CD4-positive, CD25-positive, alpha-beta regulatory T cell (primary cell): ENCODE measurements around the gene LRTM1. TPM values are rescaled to one million over a fixed set of nuclear protein-coding genes. Genes with fewer than 3 reads are reported as not detected.

Source experiments
- ATAC-seq, 2 donors: fragments of 150-1000 bp; cut with Tn5 transposase; one replicate each; pipeline ENCODE4 v1.10.0; 2021; ENCODE audit warnings: low read depth in 2 of 2, moderate number of reproducible peaks in 2 of 2, moderate library complexity in 1 of 2
- DNase-seq, 3 donors: peaks; one replicate each; pipeline versions ENCODE4 v3.0.0 to v3.0.0-alpha.2; 2012 to 2022; ENCODE audit warnings: mixed read lengths in 1 of 3
- H3K27ac ChIP-seq: one replicate; pipeline ENCODE4 v1.7.0; 2013; ENCODE audit warnings: mild to moderate bottlenecking, low read length; ENCODE audit not compliant: insufficient read depth, poor library complexity, severe bottlenecking
- H3K27me3 ChIP-seq: one replicate; pipeline ENCODE4 v1.7.0; 2013; ENCODE audit warnings: low read length; ENCODE audit not compliant: control insufficient read depth, insufficient read depth
- H3K36me3 ChIP-seq: one replicate; pipeline ENCODE4 v1.7.0; 2013; ENCODE audit warnings: mild to moderate bottlenecking, low read length, moderate library complexity; ENCODE audit not compliant: control insufficient read depth, insufficient read depth
- H3K4me1 ChIP-seq: 2 replicates; pipeline ENCODE4 v1.7.0; 2013; ENCODE audit warnings: mild to moderate bottlenecking, low read length; ENCODE audit not compliant: insufficient read depth, control insufficient read depth, poor library complexity, severe bottlenecking
- H3K4me3 ChIP-seq: one replicate; pipeline ENCODE4 v1.7.0; 2013; ENCODE audit warnings: low read depth, mild to moderate bottlenecking, low read length, moderate library complexity
- H3K9me3 ChIP-seq, 2 experiments: 1 replicate in 1 of 2; 2 replicates in 1 of 2; pipeline ENCODE4 v1.7.0; 2013; ENCODE audit warnings: low read length in 2 of 2, mild to moderate bottlenecking in 1 of 2, moderate library complexity in 1 of 2; ENCODE audit not compliant: control insufficient read depth in 2 of 2
- H3K27ac Mint-ChIP-seq, 3 donors: one replicate each; pipeline ENCODE4 v1.8.0; 2020 to 2022; ENCODE audit warnings: mild to moderate bottlenecking in 3 of 3, mixed read lengths in 3 of 3, moderate library complexity in 2 of 3
- H3K27me3 Mint-ChIP-seq: one replicate; pipeline ENCODE4 v1.8.0; 2022; ENCODE audit warnings: mild to moderate bottlenecking, mixed read lengths
- H3K36me3 Mint-ChIP-seq: one replicate; pipeline ENCODE4 v1.8.0; 2020; ENCODE audit warnings: mixed read lengths
- H3K4me1 Mint-ChIP-seq, 4 donors: one replicate each; pipeline ENCODE4 v1.8.0; 2020 to 2022; ENCODE audit warnings: mixed read lengths in 4 of 4, mild to moderate bottlenecking in 1 of 4
- H3K4me3 Mint-ChIP-seq, 4 donors: one replicate each; pipeline ENCODE4 v1.8.0; 2020 to 2022; ENCODE audit warnings: mild to moderate bottlenecking in 4 of 4, mixed read lengths in 4 of 4, moderate library complexity in 3 of 4
- H3K9me3 Mint-ChIP-seq, 7 donors: one replicate each; pipeline ENCODE4 v1.8.0; 2020 to 2022; ENCODE audit warnings: mixed read lengths in 7 of 7, mild to moderate bottlenecking in 3 of 7, moderate library complexity in 2 of 7
- polyA plus RNA-seq, 4 donors: library from polyadenylated mRNA; unstranded; fragments of 300-500 nt; fragmentation: Illumina TruSeq; gene quantifications; one replicate each; pipeline ENCODE4 v1.2.3, GENCODE V29; 2021
- total RNA-seq: library from RNA; stranded (reverse); gene quantifications from one replicate; pipeline ENCODE4 v1.2.3, GENCODE V29; 2022

The LRTM1 gene
- total RNA-seq (not detected), polyA plus RNA-seq (not detected)

DNA sequence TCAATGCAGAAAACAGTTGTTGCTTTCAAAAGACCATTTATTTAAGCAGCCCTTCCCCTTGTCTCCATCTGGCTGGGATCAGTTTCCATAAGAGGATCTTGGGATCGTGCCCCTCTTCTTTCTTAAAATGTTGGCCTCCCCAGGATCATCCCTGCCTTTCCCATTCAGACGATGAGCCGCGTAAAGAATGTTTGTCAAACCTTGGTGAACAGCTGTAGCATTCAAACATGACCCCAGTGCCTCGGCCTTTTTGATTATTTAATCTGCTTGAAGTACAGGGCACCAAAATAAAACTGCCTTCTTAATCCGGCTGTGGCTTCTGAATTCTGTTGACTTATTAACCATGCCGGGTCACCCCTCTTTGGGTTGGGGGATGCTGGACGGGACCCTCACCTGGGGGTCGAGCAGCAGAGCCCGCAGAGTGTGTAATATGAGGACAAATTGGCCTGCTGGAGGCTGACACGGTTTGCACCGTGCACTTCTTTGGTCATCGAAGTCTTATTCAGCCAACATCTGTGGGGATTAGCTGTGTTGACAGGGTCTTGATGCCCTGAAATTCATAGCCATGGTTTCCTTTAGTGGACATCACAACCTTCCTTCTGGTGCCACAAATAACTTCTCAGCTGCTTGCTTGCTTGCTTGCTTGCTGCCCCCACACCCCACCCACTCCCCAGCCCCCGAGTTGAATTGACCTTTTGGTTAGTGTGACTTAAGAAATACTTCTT, at the start of gene LRTM1:
TSS of gene LRTM1 (minus strand) at position 14 of the 725 bp plus-strand sequence. CDS start 148 bp downstream, outside the sequence.
- Histone ChIP-seq H3K27me3 (no peaks in the 10 kb centered on the region), H3K27ac (no peak within 1 kb of the TSS), H3K4me3 (no peak within 1 kb of the TSS), H3K36me3 (no peaks in the 10 kb centered on the region), H3K9me3 (no peaks in the 10 kb centered on the region), H3K4me1 (no peaks in the 10 kb centered on the region)
- no peak for DNase-seq
- no peak within 1 kb of the TSS for H3K27ac Mint-ChIP-seq
- ATAC-seq, result no peak
- no peaks in the 10 kb centered on the region for H3K4me1 Mint-ChIP-seq
- H3K36me3 Mint-ChIP-seq, result no peaks in the 10 kb centered on the region
- no peaks in the 10 kb centered on the region for H3K27me3 Mint-ChIP-seq
- no peak within 1 kb of the TSS for H3K4me3 Mint-ChIP-seq
- peaks cover 0 to 5% (median 3%) of the 10 kb centered on the region in 7 donors for H3K9me3 Mint-ChIP-seq

DNA sequence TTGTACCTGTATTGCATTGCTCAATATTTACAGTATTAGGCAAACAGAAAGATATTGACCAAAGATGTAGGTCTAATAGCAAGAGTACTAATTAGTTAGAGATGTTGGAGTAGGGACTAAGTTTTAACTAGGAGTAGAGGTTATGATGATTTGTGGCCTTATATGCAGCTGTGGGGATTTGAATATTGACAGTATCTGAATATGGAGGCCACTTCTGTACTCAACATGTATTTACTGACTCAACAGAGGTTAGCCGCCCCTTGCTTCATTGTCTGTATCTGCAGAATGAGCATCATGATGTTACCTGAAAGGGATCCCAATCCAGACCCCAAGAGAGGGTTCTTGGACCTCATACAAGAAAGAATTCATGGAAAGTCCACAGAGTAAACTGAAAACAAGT, 49.6 kb upstream of the LRTM1 start:
- Histone ChIP-seq H3K27me3 (no peaks in the 10 kb centered on the region), H3K9me3 (no peaks in the 10 kb centered on the region), H3K36me3 (no peaks in the 10 kb centered on the region), H3K27ac (no peak overlapping the region), H3K4me3 (no peak overlapping the region), H3K4me1 (no peaks in the 10 kb centered on the region)
- ATAC-seq (no peak), DNase-seq (no peak)
- Mint-ChIP-seq H3K27me3 (no peaks in the 10 kb centered on the region), H3K36me3 (no peaks in the 10 kb centered on the region), H3K9me3 (peaks cover 0 to 3% (median 0%) of the 10 kb centered on the region in 7 donors), H3K4me3 (no peak overlapping the region), H3K4me1 (no peaks in the 10 kb centered on the region), H3K27ac (peak overlapping the region in 1 of 3 donors; percentile 48)

DNA sequence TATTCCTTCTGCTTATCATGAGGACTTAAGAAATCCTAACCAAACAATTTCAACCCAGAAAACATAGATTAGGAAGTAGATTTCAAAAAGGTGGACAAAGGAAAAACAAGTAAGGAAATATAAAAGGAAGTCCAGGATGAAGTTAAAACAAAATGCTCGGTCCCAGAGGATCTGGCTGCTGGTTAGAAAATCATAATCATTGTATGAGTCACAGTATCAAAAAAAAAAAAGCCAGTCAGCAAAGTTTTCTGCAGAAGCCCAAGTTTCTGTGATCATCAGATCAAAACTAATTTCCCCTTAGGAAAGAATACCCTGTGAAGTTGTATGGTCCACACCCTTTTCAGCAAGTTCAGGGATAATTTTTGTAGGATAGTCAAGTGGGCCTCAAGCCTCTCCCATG, 43.0 kb upstream of the LRTM1 start:
- Mint-ChIP-seq H3K36me3 (no peaks in the 10 kb centered on the region), H3K4me3 (no peak overlapping the region), H3K4me1 (no peaks in the 10 kb centered on the region), H3K27me3 (no peaks in the 10 kb centered on the region), H3K27ac (no peak overlapping the region), H3K9me3 (peaks cover 0 to 2% (median 0%) of the 10 kb centered on the region in 7 donors)
- no peak overlapping the region for H3K4me3 ChIP-seq
- H3K27ac ChIP-seq, result no peak overlapping the region
- ATAC-seq (no peak), DNase-seq (no peak)
- H3K4me1 ChIP-seq, result no peaks in the 10 kb centered on the region
- H3K36me3 ChIP-seq, result no peaks in the 10 kb centered on the region
- H3K9me3 ChIP-seq, result no peaks in the 10 kb centered on the region
- no peaks in the 10 kb centered on the region for H3K27me3 ChIP-seq

DNA sequence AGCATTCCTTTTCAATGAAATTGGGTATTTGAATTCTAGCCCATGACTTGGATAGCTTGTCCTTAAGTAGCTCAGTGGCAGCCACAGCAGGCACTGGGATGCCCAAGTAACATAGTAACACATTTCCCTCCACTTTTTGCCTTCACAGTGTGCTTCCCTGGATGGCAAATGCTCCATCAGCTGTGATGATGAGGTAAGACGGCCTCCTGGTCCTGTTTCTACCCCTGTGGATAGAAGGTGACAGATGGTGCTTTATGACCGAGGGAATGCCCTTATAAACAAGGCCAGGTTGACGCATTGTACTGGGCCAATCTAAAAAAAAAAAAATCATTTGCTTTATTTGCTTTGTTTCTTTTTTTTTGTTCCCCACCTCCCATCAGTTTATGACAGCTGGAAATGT, 41.8 kb upstream of the LRTM1 start:
- H3K27ac ChIP-seq, result no peak overlapping the region
- Mint-ChIP-seq H3K4me1 (no peaks in the 10 kb centered on the region), H3K4me3 (no peak overlapping the region), H3K27me3 (peaks cover 6% of the 10 kb centered on the region), H3K9me3 (peaks cover 0 to 5% (median 1%) of the 10 kb centered on the region in 7 donors), H3K27ac (no peak overlapping the region), H3K36me3 (no peaks in the 10 kb centered on the region)
- no peaks in the 10 kb centered on the region for H3K4me1 ChIP-seq
- no peaks in the 10 kb centered on the region for H3K27me3 ChIP-seq
- DNase-seq, result no peak
- no peaks in the 10 kb centered on the region for H3K36me3 ChIP-seq
- H3K9me3 ChIP-seq, result no peaks in the 10 kb centered on the region
- no peak overlapping the region for H3K4me3 ChIP-seq
- no peak for ATAC-seq

DNA sequence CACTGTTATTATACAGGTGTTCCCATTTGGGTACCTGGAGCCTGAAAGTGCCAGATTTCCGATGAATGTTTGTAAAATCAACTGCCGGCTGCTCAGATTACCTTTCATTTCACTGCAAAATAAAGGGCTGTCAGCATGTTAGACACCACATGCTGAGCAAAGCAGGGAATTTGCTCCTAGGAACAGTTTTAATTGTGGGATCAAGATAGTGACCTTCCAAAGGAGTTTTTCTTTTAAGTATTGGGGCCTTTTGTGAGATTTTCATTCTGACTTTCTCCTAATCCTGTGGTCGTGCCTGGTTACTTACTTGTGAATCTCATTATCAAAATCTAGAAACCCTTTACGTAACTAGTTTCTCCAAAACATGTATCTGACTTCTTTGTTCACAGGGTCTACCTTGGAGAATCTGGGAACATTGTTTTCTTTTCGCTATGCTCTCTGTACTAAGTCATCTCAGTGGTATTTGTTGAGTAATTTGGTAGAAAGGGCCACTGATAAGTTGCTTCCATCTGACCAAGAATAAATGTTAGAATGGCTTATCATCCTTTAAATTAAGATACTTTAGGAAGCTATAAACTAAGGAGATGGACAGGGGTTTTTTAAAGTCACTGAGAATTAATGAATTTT, 40.8 kb upstream of the LRTM1 start:
- Mint-ChIP-seq H3K4me3 (no peak overlapping the region), H3K27ac (no peak overlapping the region), H3K36me3 (no peaks in the 10 kb centered on the region), H3K4me1 (no peaks in the 10 kb centered on the region), H3K27me3 (peaks cover 6% of the 10 kb centered on the region), H3K9me3 (peaks cover 0 to 5% (median 2%) of the 10 kb centered on the region in 7 donors)
- DNase-seq, result no peak
- no peak for ATAC-seq
- Histone ChIP-seq H3K9me3 (no peaks in the 10 kb centered on the region), H3K4me3 (no peak overlapping the region), H3K4me1 (no peaks in the 10 kb centered on the region), H3K36me3 (no peaks in the 10 kb centered on the region), H3K27me3 (no peaks in the 10 kb centered on the region), H3K27ac (no peak overlapping the region)

DNA sequence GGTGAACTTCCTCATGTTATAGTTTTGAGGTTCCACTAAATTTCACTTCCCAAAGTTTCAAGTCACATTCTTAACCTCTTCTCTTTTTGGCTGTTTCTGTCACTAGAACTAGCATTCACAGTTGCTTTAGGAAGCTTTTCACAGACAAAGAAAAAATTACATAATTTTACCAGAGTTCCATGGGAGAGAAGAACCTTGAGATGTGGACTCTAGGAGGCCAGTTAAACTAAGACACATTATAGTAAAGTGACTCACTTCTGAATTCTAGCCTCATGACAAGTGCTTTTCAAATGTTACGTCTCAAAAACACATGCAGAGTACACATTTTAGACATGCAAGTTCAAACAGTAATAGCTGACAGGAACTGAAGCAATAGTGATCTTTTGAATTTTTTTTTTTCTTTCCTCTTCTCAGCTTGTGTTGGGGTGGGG, 39.9 kb upstream of the LRTM1 start:
- H3K36me3 ChIP-seq, result no peaks in the 10 kb centered on the region
- Mint-ChIP-seq H3K9me3 (peaks cover 0 to 7% (median 2%) of the 10 kb centered on the region in 7 donors), H3K36me3 (no peaks in the 10 kb centered on the region), H3K4me1 (no peaks in the 10 kb centered on the region), H3K27ac (no peak overlapping the region), H3K4me3 (no peak overlapping the region), H3K27me3 (peaks cover 6% of the 10 kb centered on the region)
- H3K9me3 ChIP-seq, result no peaks in the 10 kb centered on the region
- H3K4me1 ChIP-seq, result no peaks in the 10 kb centered on the region
- ATAC-seq (no peak), DNase-seq (no peak)
- no peak overlapping the region for H3K4me3 ChIP-seq
- no peaks in the 10 kb centered on the region for H3K27me3 ChIP-seq
- no peak overlapping the region for H3K27ac ChIP-seq

DNA sequence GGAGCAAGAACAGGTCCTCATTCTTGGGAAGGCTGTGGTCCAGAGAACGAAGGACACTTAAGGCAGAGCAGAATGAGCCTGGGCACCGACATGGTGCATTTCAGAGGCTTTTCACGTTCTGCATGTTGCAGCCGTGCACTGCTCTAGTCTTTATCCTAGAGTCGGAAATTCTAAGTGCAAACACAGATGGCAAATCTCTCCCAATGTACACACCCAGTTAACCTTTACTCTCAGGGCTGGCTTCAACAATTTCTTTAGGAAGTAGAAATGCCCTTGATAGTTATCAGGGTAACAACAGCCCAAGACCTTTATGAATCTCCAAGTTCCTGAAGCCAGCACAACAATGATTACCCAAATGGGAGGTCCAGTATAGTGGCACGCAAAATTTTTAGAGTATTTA, 39.1 kb upstream of the LRTM1 start:
- peaks cover 0 to 7% (median 2%) of the 10 kb centered on the region in 7 donors for H3K9me3 Mint-ChIP-seq
- H3K27ac Mint-ChIP-seq, result no peak overlapping the region
- H3K4me1 ChIP-seq, result no peaks in the 10 kb centered on the region

DNA sequence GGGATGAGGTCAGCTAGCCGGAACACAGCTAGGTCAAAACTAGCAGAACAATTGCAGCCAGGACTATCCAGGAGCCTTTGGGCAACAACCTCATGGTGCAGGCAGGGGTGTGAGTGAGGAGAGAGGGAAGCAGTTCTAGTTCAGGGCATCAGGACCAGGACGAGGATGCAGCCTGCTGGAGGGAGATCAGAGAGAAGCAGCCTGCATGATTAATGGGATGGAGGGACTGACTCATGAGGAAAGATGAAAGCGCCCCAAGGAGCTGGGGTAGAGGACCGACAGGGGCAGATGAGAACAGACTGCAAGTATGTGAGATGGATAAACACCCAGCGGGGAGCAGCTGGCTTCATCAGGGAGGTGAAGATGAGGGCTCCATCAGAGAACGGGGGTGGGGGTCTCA, 37.9 kb upstream of the LRTM1 start:
- H3K4me3 ChIP-seq, result no peak overlapping the region
- H3K9me3 ChIP-seq, result no peaks in the 10 kb centered on the region
- Mint-ChIP-seq H3K4me1 (no peaks in the 10 kb centered on the region), H3K27me3 (peaks cover 6% of the 10 kb centered on the region), H3K36me3 (no peaks in the 10 kb centered on the region), H3K4me3 (no peak overlapping the region), H3K9me3 (peaks cover 0 to 5% (median 2%) of the 10 kb centered on the region in 7 donors), H3K27ac (no peak overlapping the region)
- no peak overlapping the region for H3K27ac ChIP-seq
- DNase-seq (no peak), ATAC-seq (no peak)
- no peaks in the 10 kb centered on the region for H3K4me1 ChIP-seq
- no peaks in the 10 kb centered on the region for H3K27me3 ChIP-seq
- H3K36me3 ChIP-seq, result no peaks in the 10 kb centered on the region

More for the DNA sequence above, 39.1 kb upstream of the LRTM1 start:
- no peaks in the 10 kb centered on the region for H3K36me3 ChIP-seq
- H3K9me3 ChIP-seq, result no peaks in the 10 kb centered on the region
- H3K4me3 ChIP-seq, result no peak overlapping the region
- no peaks in the 10 kb centered on the region for H3K27me3 ChIP-seq
- ATAC-seq (no peak), DNase-seq (no peak)
- peaks cover 6% of the 10 kb centered on the region for H3K27me3 Mint-ChIP-seq
- H3K36me3 Mint-ChIP-seq, result no peaks in the 10 kb centered on the region
- no peaks in the 10 kb centered on the region for H3K4me1 Mint-ChIP-seq
- no peak overlapping the region for H3K27ac ChIP-seq
- no peak overlapping the region for H3K4me3 Mint-ChIP-seq
